Keratinocyte (primary cell): ENCODE data around the gene STK33.

Experiments
- EZH2 ChIP-seq: IDR thresholded peaks from one replicate; pipeline ENCODE4 v1.6.1; 2012; ENCODE audit warnings: inconsistent platforms, mild to moderate bottlenecking, low read length, moderate library complexity
- TF ChIP-seq, protein P1 (sequence below), 3 experiments: IDR thresholded peaks in 1 of 3; conservative IDR thresholded peaks in 1 of 3; optimal IDR thresholded peaks in 1 of 3; 2 replicates in 2 of 3; 3 replicates in 1 of 3; pipeline versions ENCODE3 to v1.5.1; 2011; ENCODE audit warnings: low read length in 3 of 3, mild to moderate bottlenecking in 3 of 3, moderate library complexity in 2 of 3, control low read depth in 1 of 3, inconsistent platforms in 1 of 3; ENCODE audit not compliant: insufficient read depth in 2 of 3; ENCODE audit errors: extremely low read depth in 1 of 3

DNA sequence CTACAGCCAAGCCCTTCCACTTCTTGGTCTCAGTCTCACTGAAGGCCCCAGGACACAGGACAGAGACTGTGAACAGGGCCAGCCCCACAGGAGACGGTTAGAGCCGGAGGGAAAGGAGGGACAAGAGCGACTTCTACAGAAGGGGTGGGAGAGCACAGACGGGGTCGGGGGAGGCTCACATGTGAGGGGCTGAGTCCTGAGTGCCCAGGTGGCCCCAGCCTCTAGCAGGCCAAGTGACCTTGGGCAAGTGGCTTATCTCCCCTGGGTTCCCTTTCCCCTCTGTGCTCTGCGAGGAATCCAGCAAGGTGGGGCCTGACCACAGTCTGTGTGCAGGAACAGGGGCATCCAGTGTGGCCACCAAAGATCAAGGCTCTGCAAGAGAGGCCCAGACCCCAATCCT is 227.7 kb downstream of the STK33 start:
- TF ChIP-seq, protein P1, sequence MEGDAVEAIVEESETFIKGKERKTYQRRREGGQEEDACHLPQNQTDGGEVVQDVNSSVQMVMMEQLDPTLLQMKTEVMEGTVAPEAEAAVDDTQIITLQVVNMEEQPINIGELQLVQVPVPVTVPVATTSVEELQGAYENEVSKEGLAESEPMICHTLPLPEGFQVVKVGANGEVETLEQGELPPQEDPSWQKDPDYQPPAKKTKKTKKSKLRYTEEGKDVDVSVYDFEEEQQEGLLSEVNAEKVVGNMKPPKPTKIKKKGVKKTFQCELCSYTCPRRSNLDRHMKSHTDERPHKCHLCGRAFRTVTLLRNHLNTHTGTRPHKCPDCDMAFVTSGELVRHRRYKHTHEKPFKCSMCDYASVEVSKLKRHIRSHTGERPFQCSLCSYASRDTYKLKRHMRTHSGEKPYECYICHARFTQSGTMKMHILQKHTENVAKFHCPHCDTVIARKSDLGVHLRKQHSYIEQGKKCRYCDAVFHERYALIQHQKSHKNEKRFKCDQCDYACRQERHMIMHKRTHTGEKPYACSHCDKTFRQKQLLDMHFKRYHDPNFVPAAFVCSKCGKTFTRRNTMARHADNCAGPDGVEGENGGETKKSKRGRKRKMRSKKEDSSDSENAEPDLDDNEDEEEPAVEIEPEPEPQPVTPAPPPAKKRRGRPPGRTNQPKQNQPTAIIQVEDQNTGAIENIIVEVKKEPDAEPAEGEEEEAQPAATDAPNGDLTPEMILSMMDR (optimal IDR thresholded peaks at IDR 0.05 in 1 of 3, IDR thresholded peaks at IDR 0.05 in 1 of 3, conservative IDR thresholded peaks at IDR 0.05 in 1 of 3; ENCODE audit: extremely low read depth in 1 of 3, insufficient read depth in 2 of 3, low read length in 3 of 3), result no peak
- TF ChIP-seq EZH2, result no peak
